GM19023 (cell line): ENCODE data around the gene EFHC1.
"Not testable (repeated sequence)": the region's sequence is repeated elsewhere in the genome, so short reads cannot be mapped to it uniquely, and the experiment has no call there.

ENCODE experiments used
- ATAC-seq: cut with Tn5 transposase; IDR thresholded peaks from one replicate; pipeline ENCODE4 v1.9.1; 2021; ENCODE audit warnings: mild to moderate bottlenecking, moderate library complexity; ENCODE audit not compliant: unreplicated experiment

The EFHC1 gene

DNA sequence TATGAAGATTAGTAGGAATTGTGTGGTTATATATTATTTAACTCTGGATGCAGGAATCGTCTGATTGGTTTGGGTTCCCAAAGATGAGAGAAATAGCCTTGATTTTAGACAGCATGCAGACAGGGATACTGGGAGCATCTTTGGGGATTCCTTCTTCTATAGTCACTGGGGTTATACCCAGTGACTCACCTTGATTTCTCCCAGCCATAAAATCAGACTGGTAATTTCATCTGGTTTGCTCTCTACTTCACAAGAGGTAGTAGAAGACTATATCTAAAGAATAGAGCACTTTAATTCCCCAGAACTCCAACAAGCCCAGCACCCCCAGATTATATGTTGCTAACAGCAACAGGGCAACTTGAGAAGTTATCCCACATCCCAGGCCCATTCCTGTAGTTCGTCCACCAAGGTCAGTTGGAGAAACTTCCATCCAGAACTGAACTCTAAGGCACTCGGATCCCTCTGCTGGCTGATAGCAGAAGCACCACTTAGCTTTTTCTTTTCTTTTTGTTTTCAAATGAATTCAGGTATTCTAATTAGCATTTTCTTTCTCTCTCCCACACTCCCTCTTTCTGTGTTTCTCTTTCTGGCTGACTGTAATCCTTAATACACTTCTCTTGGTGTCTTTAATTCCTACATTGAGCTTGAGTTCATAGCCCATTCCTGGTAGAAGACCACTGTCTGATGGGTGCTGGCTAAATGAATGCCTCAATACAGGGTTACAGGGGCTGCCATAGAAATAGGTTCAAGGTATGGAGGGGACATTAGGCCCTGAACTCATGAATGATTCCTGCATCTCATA lies 20.4 kb upstream of the EFHC1 start:
- ATAC-seq: no peak

- no peak for ATAC-seq
Measured at GRCh38 chr6:52400313-52401041, 19.7 kb upstream of the EFHC1 start.

GRCh38 chr6:52403086-52403485 lies 17.1 kb upstream of the EFHC1 start:
- no peak for ATAC-seq

DNA sequence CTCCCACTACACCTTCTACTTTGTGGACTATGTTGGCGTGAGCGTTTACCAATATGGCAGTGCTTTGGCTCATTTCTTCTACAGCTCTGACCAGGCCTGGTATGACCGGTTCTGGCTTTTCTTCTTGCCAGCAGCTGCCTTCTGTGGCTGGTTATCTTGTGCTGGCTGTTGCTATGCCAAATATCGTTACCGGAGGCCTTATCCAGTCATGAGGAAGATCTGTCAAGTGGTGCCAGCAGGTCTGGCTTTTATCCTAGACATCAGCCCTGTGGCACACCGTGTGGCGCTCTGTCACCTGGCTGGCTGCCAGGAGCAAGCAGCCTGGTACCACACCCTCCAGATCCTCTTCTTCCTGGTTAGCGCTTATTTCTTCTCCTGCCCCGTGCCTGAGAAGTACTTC lies 16.5 kb upstream of the EFHC1 start:
- no peak for ATAC-seq

- no peak for ATAC-seq
Measured at GRCh38 chr6:52405243-52405642, 14.9 kb upstream of the EFHC1 start.

GRCh38 chr6:52407467-52407866 lies 12.7 kb upstream of the EFHC1 start:
- no peak for ATAC-seq

GRCh38 chr6:52409499-52409898 lies 10.6 kb upstream of the EFHC1 start:
- no peak for ATAC-seq

GRCh38 chr6:52410979-52411378 lies 9.2 kb upstream of the EFHC1 start:
- no peak for ATAC-seq

GRCh38 chr6:52411911-52412310 lies 8.2 kb upstream of the EFHC1 start:
- ATAC-seq: no peak

GRCh38 chr6:52415333-52415732 lies 4.8 kb upstream of the EFHC1 start:
- no peak for ATAC-seq

- ATAC-seq: no peak
Measured at GRCh38 chr6:52415917-52416628, 4.1 kb upstream of the EFHC1 start.

DNA sequence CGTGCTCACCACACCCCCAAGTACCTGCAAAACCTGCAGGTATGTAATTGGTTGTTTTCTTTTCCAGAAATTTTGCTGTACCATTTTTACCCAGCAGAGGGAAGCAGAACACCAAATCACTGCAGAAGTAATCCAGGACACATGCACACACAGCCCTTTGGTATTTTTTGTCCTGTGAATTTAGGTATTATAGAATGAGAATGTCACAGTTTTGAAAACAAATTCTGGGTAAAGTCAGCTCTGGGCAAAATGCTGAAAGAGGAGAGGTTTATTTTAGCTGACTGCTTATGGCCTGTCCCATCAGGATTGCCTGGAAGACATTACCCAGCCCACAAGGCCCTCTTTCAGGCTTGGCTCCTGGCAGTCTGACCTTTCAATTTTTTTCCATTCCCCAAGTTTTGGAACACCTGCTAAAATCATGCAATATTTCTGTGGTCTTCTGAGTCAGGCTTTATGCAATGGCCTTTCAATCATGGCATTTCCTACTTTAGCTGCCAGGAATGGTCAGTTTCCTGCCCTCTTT lies 3.5 kb upstream of the EFHC1 start:
- no peak for ATAC-seq

DNA sequence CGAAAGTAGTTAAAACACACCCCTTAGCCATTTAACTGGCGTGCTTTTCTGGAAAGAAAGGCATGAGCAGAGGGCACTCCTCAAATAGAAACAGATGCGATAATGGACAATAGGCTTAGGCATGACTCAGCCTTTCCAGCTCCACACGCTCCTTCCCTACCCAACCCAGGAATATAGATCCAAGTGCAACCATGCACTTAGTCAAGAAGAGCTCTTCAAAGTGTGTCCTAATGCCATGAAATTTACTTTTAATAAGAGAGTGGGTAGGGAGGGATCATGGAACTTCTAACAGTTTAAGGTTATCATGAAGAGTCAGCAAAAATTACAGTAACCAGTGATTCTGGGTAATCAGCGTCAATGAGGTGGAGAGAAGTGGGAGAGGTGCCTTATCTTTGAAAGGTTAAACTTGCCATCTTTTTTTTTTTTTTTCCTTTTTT lies 2.4 kb upstream of the EFHC1 start:
- ATAC-seq: no peak

- ATAC-seq: no peak
Measured at GRCh38 chr6:52418606-52419005, 1.5 kb upstream of the EFHC1 start.

- ATAC-seq: no peak
Measured at GRCh38 chr6:52420668-52421358, 671 bp downstream of the EFHC1 start.

DNA sequence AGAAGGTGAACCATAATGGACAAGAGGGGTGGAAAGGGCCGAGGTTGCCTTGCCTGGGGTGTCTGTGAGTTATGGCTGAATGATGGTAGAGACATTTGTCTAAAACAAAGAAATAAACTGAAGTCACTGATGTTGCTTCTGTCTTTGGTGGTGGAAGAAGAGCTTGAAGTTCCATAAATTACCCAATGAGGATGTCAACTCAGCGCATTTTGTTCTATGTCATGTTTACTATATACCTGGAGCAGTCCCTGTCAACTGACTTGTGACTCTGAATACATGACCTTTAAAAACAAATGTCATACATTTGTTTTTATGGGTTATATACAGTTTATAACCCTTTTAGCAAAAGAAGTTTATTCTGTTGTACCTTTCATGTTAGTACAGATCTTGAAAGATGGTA lies 2.0 kb downstream of the EFHC1 start:
- no peak for ATAC-seq

DNA sequence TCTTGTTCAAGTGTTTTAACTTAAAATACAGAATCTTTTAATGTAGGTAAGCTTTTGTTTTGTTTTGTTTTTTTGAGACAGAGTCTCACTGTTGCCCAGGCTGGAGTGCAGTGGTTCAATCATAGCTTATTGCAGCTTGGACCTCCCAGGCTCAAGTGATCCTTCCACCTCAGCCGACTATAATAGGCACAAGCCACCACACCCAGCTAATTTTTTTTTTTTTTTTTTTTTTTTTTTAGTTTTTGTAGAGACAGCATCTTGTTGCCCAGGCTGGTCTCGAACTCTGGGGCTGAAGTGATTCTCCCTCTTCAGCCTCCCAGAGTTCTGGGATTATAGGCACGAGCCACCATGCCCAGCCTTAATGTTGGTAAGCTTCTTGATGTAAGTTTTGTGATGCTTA lies 3.3 kb downstream of the EFHC1 start:
- ATAC-seq: no peak

GRCh38 chr6:52423971-52424381 lies 3.8 kb downstream of the EFHC1 start:
- ATAC-seq: no peak

GRCh38 chr6:52424513-52424912 lies 4.4 kb downstream of the EFHC1 start:
- no peak for ATAC-seq

DNA sequence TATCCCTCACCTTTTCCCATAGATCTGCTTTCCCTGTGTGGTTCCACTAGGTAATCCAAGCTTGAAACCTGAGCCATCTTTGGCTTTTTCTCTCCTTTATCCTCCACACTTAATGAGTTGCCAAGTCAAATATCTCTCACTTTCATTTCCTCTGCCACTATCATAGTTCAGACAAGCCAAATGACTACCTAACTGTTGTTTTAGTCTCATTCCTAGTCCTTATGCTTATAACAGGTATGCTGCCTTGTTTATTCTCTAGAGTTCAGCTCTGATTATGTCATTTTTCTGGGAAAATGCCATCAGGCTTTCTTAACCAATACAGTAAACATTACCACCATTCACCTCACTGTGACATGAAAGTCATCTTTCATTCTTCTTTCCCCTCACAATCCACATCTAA lies 6.5 kb downstream of the EFHC1 start:
- ATAC-seq: no peak

DNA sequence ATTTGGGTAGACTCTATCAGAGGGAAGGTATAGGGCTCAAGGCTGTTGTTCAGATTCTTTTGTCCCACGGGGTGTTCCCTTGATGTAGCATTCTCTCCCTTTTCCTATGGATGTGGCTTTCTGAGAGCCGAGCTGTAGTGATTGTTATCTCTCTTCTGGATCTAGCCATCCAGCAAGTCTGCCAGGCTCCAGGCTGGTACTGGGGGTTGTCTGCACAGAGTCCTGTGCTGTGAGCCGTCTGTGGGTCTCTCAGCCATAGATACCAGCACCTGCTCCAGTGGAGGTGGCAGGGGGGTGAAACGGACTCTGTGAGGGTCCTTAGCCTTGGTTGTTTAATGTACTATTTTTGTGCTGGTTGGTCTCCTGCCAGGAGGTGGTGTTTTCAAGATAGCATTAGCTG lies 13.2 kb downstream of the EFHC1 start:
- not testable (repeated sequence) for ATAC-seq
